Measurements from ENCODE around the gene USP37.
"Not testable (repeated sequence)": the region's sequence is repeated elsewhere in the genome, so short reads cannot be mapped to it uniquely, and the experiment has no call there.

Gene USP37

GRCh38 chr2:218547511-218547910 lies 20.6 kb downstream of the USP37 start:
- DNase-seq: no peak

GRCh38 chr2:218546012-218546411 lies 22.1 kb downstream of the USP37 start:
- no peak for DNase-seq

- no peak for DNase-seq
Measured at GRCh38 chr2:218540015-218540414, 28.1 kb downstream of the USP37 start.

GRCh38 chr2:218536804-218537494 lies 31.2 kb downstream of the USP37 start:
- no peak for DNase-seq

- DNase-seq: no peak
Measured at GRCh38 chr2:218529990-218530389, 38.2 kb downstream of the USP37 start.

GRCh38 chr2:218528409-218528808 lies 39.7 kb downstream of the USP37 start:
- DNase-seq: not testable (repeated sequence)

GRCh38 chr2:218523651-218524050 lies 44.5 kb downstream of the USP37 start:
- no peak for DNase-seq

- no peak for DNase-seq
Measured at GRCh38 chr2:218518876-218519275, 49.3 kb downstream of the USP37 start.

- DNase-seq: peak; percentile 17
Measured at GRCh38 chr2:218517434-218518206, 50.5 kb downstream of the USP37 start.

GRCh38 chr2:218516614-218517013 lies 51.5 kb downstream of the USP37 start:
- DNase-seq: no peak

- DNase-seq: no peak
Measured at GRCh38 chr2:218513676-218514075, 54.5 kb downstream of the USP37 start.

- no peak for DNase-seq
Measured at GRCh38 chr2:218508299-218508698, 59.9 kb downstream of the USP37 start.

GRCh38 chr2:218505754-218506371 lies 62.3 kb downstream of the USP37 start:
- no peak for DNase-seq

- DNase-seq: no peak
Measured at GRCh38 chr2:218501665-218502064, 66.5 kb downstream of the USP37 start.

GRCh38 chr2:218500501-218501060 lies 67.6 kb downstream of the USP37 start:
- no peak for DNase-seq

- no peak for DNase-seq
Measured at GRCh38 chr2:218485986-218486667, 82.0 kb downstream of the USP37 start.

GRCh38 chr2:218482651-218483050 lies 85.5 kb downstream of the USP37 start:
- DNase-seq: no peak

GRCh38 chr2:218479595-218479994 lies 88.6 kb downstream of the USP37 start:
- DNase-seq: no peak

GRCh38 chr2:218478544-218478943 lies 89.6 kb downstream of the USP37 start:
- peak; percentile 22 for DNase-seq

GRCh38 chr2:218477247-218477646 lies 90.9 kb downstream of the USP37 start:
- DNase-seq: no peak

- DNase-seq: no peak
Measured at GRCh38 chr2:218476676-218477075, 91.5 kb downstream of the USP37 start.

- DNase-seq: no peak
Measured at GRCh38 chr2:218474527-218474926, 93.6 kb downstream of the USP37 start.

GRCh38 chr2:218472988-218473387 lies 95.2 kb downstream of the USP37 start:
- DNase-seq: no peak
